H9 (cell line): ENCODE data around the gene KCTD16. TPM values are rescaled to one million over a fixed set of nuclear protein-coding genes. Genes with fewer than 3 reads are reported as not detected.

ENCODE experiments used
- DNase-seq: peaks from one replicate; pipeline ENCODE4 v3.0.0-alpha.2; 2017
- H2AFZ ChIP-seq: one replicate; pipeline ENCODE4 v1.6.1; 2013; ENCODE audit warnings: mild to moderate bottlenecking, low read length, control low read depth, moderate library complexity
- H2AK5ac ChIP-seq: 2 replicates; pipeline ENCODE4 v1.6.1; 2013; ENCODE audit warnings: low read length, control low read depth, mixed read lengths; ENCODE audit not compliant: insufficient read length
- H2BK120ac ChIP-seq: one replicate; pipeline ENCODE4 v1.6.1; 2013; ENCODE audit warnings: low read depth, mild to moderate bottlenecking, low read length, control low read depth, inconsistent platforms; ENCODE audit not compliant: poor library complexity, severe bottlenecking
- H2BK12ac ChIP-seq: 2 replicates; pipeline ENCODE4 v1.6.1; 2013; ENCODE audit warnings: low read length, control low read depth, mixed read lengths, low read depth; ENCODE audit not compliant: insufficient read length
- H2BK15ac ChIP-seq: 2 replicates; pipeline ENCODE4 v1.6.1; 2013; ENCODE audit warnings: low read depth, low read length, control low read depth
- H2BK20ac ChIP-seq: one replicate; pipeline ENCODE4 v1.6.1; 2013; ENCODE audit warnings: low read depth, mild to moderate bottlenecking, low read length, control low read depth, inconsistent platforms; ENCODE audit not compliant: poor library complexity, severe bottlenecking
- H2BK5ac ChIP-seq: 2 replicates; pipeline ENCODE4 v1.6.1; 2013; ENCODE audit warnings: low read length, control low read depth, mixed read lengths; ENCODE audit not compliant: insufficient read length
- H3K14ac ChIP-seq: 2 replicates; pipeline ENCODE4 v1.6.1; 2013; ENCODE audit warnings: low read length, control low read depth; ENCODE audit not compliant: insufficient read depth
- H3K18ac ChIP-seq: 2 replicates; pipeline ENCODE4 v1.6.1; 2013; ENCODE audit warnings: low read depth, mild to moderate bottlenecking, mixed read lengths, low read length, control low read depth; ENCODE audit not compliant: insufficient read length
- H3K23ac ChIP-seq: 2 replicates; pipeline ENCODE4 v1.6.1; 2013; ENCODE audit warnings: low read length, control low read depth, mixed read lengths, low read depth; ENCODE audit not compliant: insufficient read length
- H3K23me2 ChIP-seq: 2 replicates; pipeline ENCODE4 v1.6.1; 2013; ENCODE audit warnings: low read depth, mild to moderate bottlenecking, mixed read lengths, low read length, control low read depth; ENCODE audit not compliant: insufficient read length, poor library complexity, severe bottlenecking
- H3K27ac ChIP-seq: 2 replicates; pipeline ENCODE4 v1.5.1; 2013; ENCODE audit warnings: low read length, control low read depth, mixed read lengths, low read depth; ENCODE audit not compliant: insufficient read length
- H3K27me3 ChIP-seq: 2 replicates; pipeline ENCODE4 v1.6.1; 2013; ENCODE audit warnings: low read length, control low read depth, inconsistent platforms; ENCODE audit not compliant: insufficient read depth
- H3K4ac ChIP-seq: 2 replicates; pipeline ENCODE4 v1.6.1; 2013; ENCODE audit warnings: low read depth, mild to moderate bottlenecking, control low read depth, inconsistent platforms, low read length, moderate library complexity
- H3K4me1 ChIP-seq: 2 replicates; pipeline ENCODE4 v1.6.1; 2013; ENCODE audit warnings: low read length, control low read depth, inconsistent platforms; ENCODE audit not compliant: insufficient read depth
- H3K4me2 ChIP-seq: 2 replicates; pipeline ENCODE4 v1.6.1; 2013; ENCODE audit warnings: low read length, control low read depth, mixed read lengths; ENCODE audit not compliant: insufficient read length, insufficient read depth
- H3K56ac ChIP-seq: 2 replicates; pipeline ENCODE4 v1.6.1; 2013; ENCODE audit warnings: low read depth, mild to moderate bottlenecking, mixed read lengths, low read length, control low read depth; ENCODE audit not compliant: insufficient read length
- H3K79me1 ChIP-seq: 2 replicates; pipeline ENCODE4 v1.6.1; 2013; ENCODE audit warnings: low read depth, mild to moderate bottlenecking, moderate library complexity, low read length, control low read depth, inconsistent platforms; ENCODE audit not compliant: insufficient read depth, poor library complexity, severe bottlenecking
- H3K79me2 ChIP-seq: 2 replicates; pipeline ENCODE4 v1.6.1; 2013; ENCODE audit warnings: low read length, control low read depth, inconsistent platforms; ENCODE audit not compliant: insufficient read depth
- H3K9ac ChIP-seq: 2 replicates; pipeline ENCODE4 v1.6.1; 2013; ENCODE audit warnings: low read length, control low read depth, mixed read lengths; ENCODE audit not compliant: insufficient read length; ENCODE audit errors: extremely low read depth
- H3K9me3 ChIP-seq: one replicate; pipeline ENCODE4 v1.6.1; 2013; ENCODE audit warnings: low read depth, low read length, inconsistent platforms; ENCODE audit not compliant: control insufficient read depth
- H3T11ph ChIP-seq: one replicate; pipeline ENCODE4 v1.6.1; 2013; ENCODE audit warnings: mild to moderate bottlenecking, low read length, control low read depth, inconsistent platforms
- H4K20me1 ChIP-seq: one replicate; pipeline ENCODE4 v1.6.1; 2013; ENCODE audit not compliant: control insufficient read depth, insufficient read length, insufficient read depth
- H4K5ac ChIP-seq: 2 replicates; pipeline ENCODE4 v1.6.1; 2013; ENCODE audit warnings: low read depth, mild to moderate bottlenecking, mixed read lengths, low read length, control low read depth; ENCODE audit not compliant: insufficient read length
- H4K8ac ChIP-seq: replicated peaks from 2 replicates; pipeline ENCODE4 v1.6.1; 2013; ENCODE audit warnings: low read length, control low read depth, mixed read lengths, low read depth; ENCODE audit not compliant: insufficient read length
- H4K91ac ChIP-seq: 2 replicates; pipeline ENCODE4 v1.6.1; 2013; ENCODE audit warnings: low read depth, mild to moderate bottlenecking, moderate library complexity, mixed read lengths, low read length, control low read depth; ENCODE audit not compliant: insufficient read length
- H3K27ac Mint-ChIP-seq, 3 experiments: 2 replicates in 2 of 3; 3 replicates in 1 of 3; pipeline ENCODE4 v1.8.0; 2020 to 2021; ENCODE audit warnings: mixed read lengths in 3 of 3, mild to moderate bottlenecking in 1 of 3, moderate library complexity in 1 of 3
- H3K27me3 Mint-ChIP-seq: 2 replicates; pipeline ENCODE4 v1.8.0; 2021; ENCODE audit warnings: low read depth, mild to moderate bottlenecking, moderate library complexity, mixed read lengths
- H3K36me3 Mint-ChIP-seq, 3 experiments: 2 replicates in 2 of 3; 3 replicates in 1 of 3; pipeline ENCODE4 v1.8.0; 2020 to 2021; ENCODE audit warnings: low read depth in 3 of 3, mixed read lengths in 3 of 3; ENCODE audit not compliant: insufficient read depth in 1 of 3
- H3K4me1 Mint-ChIP-seq, 2 experiments: 2 replicates each; pipeline ENCODE4 v1.8.0; 2020; ENCODE audit warnings: mixed read lengths in 2 of 2
- H3K4me3 Mint-ChIP-seq, 2 experiments: 2 replicates in 1 of 2; 3 replicates in 1 of 2; pipeline ENCODE4 v1.8.0; 2020 to 2021; ENCODE audit warnings: mild to moderate bottlenecking in 2 of 2, mixed read lengths in 2 of 2, moderate library complexity in 1 of 2
- H3K9me3 Mint-ChIP-seq, 2 experiments: 2 replicates in 1 of 2; 3 replicates in 1 of 2; pipeline ENCODE4 v1.8.0; 2020; ENCODE audit warnings: mild to moderate bottlenecking in 2 of 2, mixed read lengths in 2 of 2, moderate library complexity in 1 of 2
- CTCF ChIP-seq: fragments of 200-600 bp; sonication (generic); conservative IDR thresholded peaks from 3 replicates; pipeline ENCODE4 v1.8.0; 2021; ENCODE audit warnings: antibody characterized with exemption, mild to moderate bottlenecking
- WGBS: extraction: QIAGEN DNeasy Blood & Tissue Kit; methylation state at CpG from one replicate; pipeline ENCODE4 v1.1.7; 2013; ENCODE audit warnings: missing lambda C conversion rate, low lambda C conversion rate, mixed read lengths; ENCODE audit not compliant: insufficient read length; ENCODE audit errors: extremely low coverage; 5-methylcytosine and 5-hydroxymethylcytosine counted together
- total RNA-seq: library from RNA; stranded (reverse); gene quantifications from 2 replicates; pipeline ENCODE4 v1.2.1, GENCODE V29; 2021

KCTD16 gene
- total RNA-seq, 1 experiment from 2014 or later = 0.09 TPM

- Histone ChIP-seq H3K23me2 (no peaks in the 10 kb centered on the region), H2BK15ac (no peak overlapping the region), H2AK5ac (no peak overlapping the region), H3K18ac (no peak overlapping the region), H3K9ac (no peak overlapping the region), H4K5ac (no peak overlapping the region), H3K14ac (no peak overlapping the region), H2AFZ (no peak overlapping the region), H2BK5ac (no peak overlapping the region), H3K79me1 (no peaks in the 10 kb centered on the region), H3K27ac (no peak overlapping the region), H2BK12ac (no peak overlapping the region), H2BK20ac (no peak overlapping the region), H3K56ac (no peak overlapping the region), H3K9me3 (no peaks in the 10 kb centered on the region), H4K20me1 (no peaks in the 10 kb centered on the region), H3K27me3 (no peaks in the 10 kb centered on the region), H3K4me2 (no peak overlapping the region), H3K79me2 (no peaks in the 10 kb centered on the region), H2BK120ac (no peak overlapping the region), H4K91ac (no peak overlapping the region), H3K23ac (no peak overlapping the region), H3K4me1 (no peaks in the 10 kb centered on the region), H3T11ph (no peak overlapping the region), H3K4ac (no peak overlapping the region), H4K8ac (no peak overlapping the region)
- no peak overlapping the region for H3K27ac Mint-ChIP-seq
- H3K9me3 Mint-ChIP-seq = no peaks in the 10 kb centered on the region
- no peak overlapping the region for H3K4me3 Mint-ChIP-seq
- peaks cover 9 to 13% of the 10 kb centered on the region in 2 experiments for H3K4me1 Mint-ChIP-seq
- no peaks in the 10 kb centered on the region for H3K36me3 Mint-ChIP-seq
- H3K27me3 Mint-ChIP-seq = no peaks in the 10 kb centered on the region
- no peak for DNase-seq
- no peak for TF ChIP-seq CTCF
- WGBS = no CpG with 5 or more reads among the region's 1 CpG
Observed at GRCh38 chr5:144142824-144143162, 27.9 kb upstream of the KCTD16 start.
